SK-N-SH (cell line): ENCODE measurements around the gene ERMARD. TPM values are rescaled to one million over a fixed set of nuclear protein-coding genes. Genes with fewer than 3 reads are reported as not detected.

Source experiments
- CTCF ChIA-PET: fragments of 300-600, 350-600 bp; formaldehyde crosslinking; extraction: SDS; loops from one replicate; lab custom pipeline; 2021; lab: Yijun Ruan, JAX
- POLR2A ChIA-PET: fragments of 350-600 bp; sonication (Branson Sonifier 250); formaldehyde crosslinking; extraction: SDS; loops from one replicate; lab custom pipeline; 2020; ENCODE audit warnings: antibody characterized with exemption, inconsistent platforms; lab: Yijun Ruan, JAX
- DNase-seq: peaks from one replicate; pipeline ENCODE4 v3.0.0; 2012
- H2AFZ ChIP-seq: fragments of 200-600 bp; sonication (generic); 2 replicates; pipeline ENCODE4 v1.8.1; 2016; ENCODE audit warnings: antibody characterized with exemption, mild to moderate bottlenecking, low read depth
- H3F3A ChIP-seq: fragments of 200-600 bp; sonication (generic); replicated peaks from 2 replicates; pipeline ENCODE3; 2016; ENCODE audit warnings: antibody characterized with exemption, mild to moderate bottlenecking; ENCODE audit not compliant: insufficient read depth
- H3K27ac ChIP-seq, 2 experiments: fragments of 200-500 bp in 1 of 2; fragments of 200-600 bp in 1 of 2; sonication (Bioruptor generic) in 1 of 2; sonication (generic), shearing (Covaris generic) in 1 of 2; 2 replicates each; pipeline versions ENCODE4 v1.5.1 to v1.6.1; 2014 to 2016; ENCODE audit warnings: low read depth in 2 of 2, inconsistent platforms in 1 of 2, low read length in 1 of 2, mild to moderate bottlenecking in 1 of 2, mixed read lengths in 1 of 2
- H3K27me3 ChIP-seq: fragments of 200-600 bp; sonication (generic), shearing (Covaris generic); 2 replicates; pipeline ENCODE4 v1.6.1; 2016; ENCODE audit warnings: mixed run types; ENCODE audit not compliant: insufficient read depth
- H3K36me3 ChIP-seq, 2 experiments: fragments of 200-500 bp in 1 of 2; fragments of 200-600 bp in 1 of 2; sonication (Bioruptor generic) in 1 of 2; sonication (generic) in 1 of 2; replicated peaks in 1 of 2; 2 replicates each; pipeline versions ENCODE3 to v1.5.1; 2014 to 2016; ENCODE audit warnings: low read length in 1 of 2, mild to moderate bottlenecking in 1 of 2; ENCODE audit not compliant: insufficient read depth in 2 of 2, control insufficient read depth in 1 of 2
- H3K4me1 ChIP-seq, 2 experiments: fragments of 200-500 bp in 1 of 2; fragments of 200-600 bp in 1 of 2; sonication (Bioruptor generic) in 1 of 2; sonication (generic), shearing (Covaris generic) in 1 of 2; 2 replicates each; pipeline versions ENCODE4 v1.5.1 to v1.6.1; 2014 to 2016; ENCODE audit warnings: low read depth in 1 of 2, low read length in 1 of 2, mixed run types in 1 of 2; ENCODE audit not compliant: insufficient read depth in 2 of 2, control insufficient read depth in 1 of 2
- H3K4me2 ChIP-seq: fragments of 200-600 bp; sonication (generic), shearing (Covaris generic); 2 replicates; pipeline ENCODE4 v1.6.1; 2017; ENCODE audit warnings: mixed run types
- H3K4me3 ChIP-seq, 2 experiments: fragments of 200-500 bp in 1 of 2; fragments of 200-600 bp in 1 of 2; sonication (Bioruptor generic) in 1 of 2; sonication (generic), shearing (Covaris generic) in 1 of 2; 2 replicates each; pipeline versions ENCODE4 v1.5.1 to v1.8.1; 2014 to 2016; ENCODE audit warnings: low read depth in 2 of 2, inconsistent platforms in 1 of 2, low read length in 1 of 2, mild to moderate bottlenecking in 1 of 2, mixed read lengths in 1 of 2, moderate library complexity in 1 of 2
- H3K79me2 ChIP-seq: fragments of 200-600 bp; sonication (generic); 2 replicates; pipeline ENCODE4 v1.8.1; 2017; ENCODE audit warnings: mild to moderate bottlenecking; ENCODE audit not compliant: insufficient read depth
- H3K9ac ChIP-seq: fragments of 200-600 bp; sonication (generic); 2 replicates; pipeline ENCODE4 v1.6.1; 2017; ENCODE audit warnings: mixed run types
- H3K9me2 ChIP-seq: fragments of 200-600 bp; sonication (generic); 2 replicates; pipeline ENCODE4 v1.6.1; 2017; ENCODE audit warnings: mixed run types
- H3K9me3 ChIP-seq: fragments of 200-600 bp; sonication (generic); 2 replicates; pipeline ENCODE4 v1.6.1; 2017; ENCODE audit warnings: mixed run types, mild to moderate bottlenecking, moderate library complexity
- H4K20me1 ChIP-seq: fragments of 200-600 bp; sonication (generic); 2 replicates; pipeline ENCODE4 v1.6.1; 2017; ENCODE audit warnings: mild to moderate bottlenecking, mixed run types; ENCODE audit not compliant: insufficient read depth
- CHD2 ChIP-seq: fragments of 150-350 bp; IDR thresholded peaks from 2 replicates; pipeline ENCODE4 v1.6.1; 2018; ENCODE audit warnings: low read length; ENCODE audit not compliant: partially characterized antibody
- ELF1 ChIP-seq: IDR thresholded peaks from 2 replicates; pipeline ENCODE4 v1.4.0; 2012
- EZH2phosphoT487 ChIP-seq: fragments of 200-600 bp; sonication (generic); IDR thresholded peaks from 2 replicates; pipeline ENCODE4 v1.6.1; 2017; ENCODE audit warnings: low read depth, mixed run types, mild to moderate bottlenecking, antibody characterized with exemption, moderate library complexity, borderline replicate concordance
- FOSL2 ChIP-seq: IDR thresholded peaks from 2 replicates; pipeline ENCODE4 v1.4.0; 2012; ENCODE audit warnings: low read depth, mild to moderate bottlenecking, moderate library complexity, borderline replicate concordance
- MEF2A ChIP-seq: IDR thresholded peaks from 2 replicates; pipeline ENCODE4 v1.4.0; 2012; ENCODE audit warnings: low read depth, borderline replicate concordance
- MXI1 ChIP-seq: IDR thresholded peaks from 2 replicates; pipeline ENCODE4 v1.6.1; 2012; ENCODE audit warnings: mild to moderate bottlenecking, low read depth, low read length, improper control_type of control experiment
- NFIC ChIP-seq: IDR thresholded peaks from 2 replicates; pipeline ENCODE4 v1.4.0; 2012; ENCODE audit warnings: borderline replicate concordance
- POLR2AphosphoS5 ChIP-seq: IDR thresholded peaks from 2 replicates; pipeline ENCODE4 v1.6.1; 2012; ENCODE audit warnings: low read depth, low read length
- RAD21 ChIP-seq: IDR thresholded peaks from 2 replicates; pipeline ENCODE4 v1.6.1; 2012; ENCODE audit warnings: mild to moderate bottlenecking, low read length
- RFX5 ChIP-seq: IDR thresholded peaks from 2 replicates; pipeline ENCODE4 v1.6.1; 2012; ENCODE audit warnings: mild to moderate bottlenecking, improper control_type of control experiment, low read length
- RXRA ChIP-seq: IDR thresholded peaks from 2 replicates; pipeline ENCODE4 v1.4.0; 2012; ENCODE audit warnings: low read depth, mild to moderate bottlenecking, borderline replicate concordance
- SIN3A ChIP-seq: IDR thresholded peaks from 2 replicates; pipeline ENCODE4 v1.6.1; 2012; ENCODE audit warnings: low read depth, mild to moderate bottlenecking, low read length, moderate library complexity, borderline replicate concordance
- TEAD4 ChIP-seq: IDR thresholded peaks from 2 replicates; pipeline ENCODE4 v1.4.0; 2012; ENCODE audit warnings: mild to moderate bottlenecking, borderline replicate concordance; ENCODE audit not compliant: insufficient read depth
- USF1 ChIP-seq: IDR thresholded peaks from 2 replicates; pipeline ENCODE4 v1.4.0; 2012; ENCODE audit warnings: low read depth, borderline replicate concordance
- USF2 ChIP-seq: fragments of 150-350 bp; IDR thresholded peaks from 2 replicates; pipeline ENCODE4 v1.6.1; 2017; ENCODE audit warnings: antibody characterized with exemption, low read length, low read depth, borderline replicate concordance
- YY1 ChIP-seq: IDR thresholded peaks from 2 replicates; pipeline ENCODE4 v1.4.0; 2012; ENCODE audit warnings: low read depth, mild to moderate bottlenecking
- WGBS: methylation state at CpG from one replicate; pipeline ENCODE4 v1.1.6; 2017; ENCODE audit warnings: low lambda C conversion rate; 5-methylcytosine and 5-hydroxymethylcytosine counted together
- polyA plus RNA-seq, 3 experiments: library from polyadenylated mRNA; depleted of rRNA; stranded (reverse); fragments of >200 nt; gene quantifications; 2 replicates each; pipeline ENCODE4 v1.2.3, GENCODE V29; 2012
- TF ChIP-seq, protein P1 (sequence below): IDR thresholded peaks from 2 replicates; pipeline ENCODE4 v1.4.0; 2012; ENCODE audit warnings: low read depth

ERMARD gene
- polyA plus RNA-seq, 1 of the 3 experiments (the other 2 are of a cell fraction), result 43.2 TPM

GRCh38 chr6:169745405-169745804, 6.0 kb upstream of the ERMARD start:
- H3K9ac ChIP-seq, result no peak overlapping the region
- no peak overlapping the region for H3K4me2 ChIP-seq
- no peaks in the 10 kb centered on the region for H3K9me2 ChIP-seq
- WGBS, result 71% methylated on average over 3 of the region's 3 CpGs
- H3K27ac ChIP-seq, result no peak overlapping the region
- POLR2A ChIA-PET, result no interaction called here
- H4K20me1 ChIP-seq, result no peaks in the 10 kb centered on the region
- H3K36me3 ChIP-seq, result peaks cover 4 to 21% of the 10 kb centered on the region in 2 experiments
- CTCF ChIA-PET, result no interaction called here
- 0 out of 2 replicates have a peak, but pooled peaks cover 5% of the 10 kb centered on the region for H3K9me3 ChIP-seq
- no peak overlapping the region for H2AFZ ChIP-seq
- no peaks in the 10 kb centered on the region for H3K27me3 ChIP-seq
- H3K4me1 ChIP-seq, result peaks cover 0 to 6% of the 10 kb centered on the region in 2 experiments; a peak in 2 of 4 replicates
- no peak overlapping the region for H3K4me3 ChIP-seq
- no peak for DNase-seq
- no peaks in the 10 kb centered on the region for H3F3A ChIP-seq
- peaks cover 15% of the 10 kb centered on the region for H3K79me2 ChIP-seq
- TF ChIP-seq, protein P1, sequence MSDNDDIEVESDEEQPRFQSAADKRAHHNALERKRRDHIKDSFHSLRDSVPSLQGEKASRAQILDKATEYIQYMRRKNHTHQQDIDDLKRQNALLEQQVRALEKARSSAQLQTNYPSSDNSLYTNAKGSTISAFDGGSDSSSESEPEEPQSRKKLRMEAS, result no peak
- no peak for TF ChIP-seq USF1
- TF ChIP-seq NFIC, result no peak
- no peak for TF ChIP-seq FOSL2
- no peak for TF ChIP-seq YY1
- TF ChIP-seq TEAD4, result no peak
- no peak for TF ChIP-seq POLR2AphosphoS5

- Histone ChIP-seq H3K4me1 (peaks cover 0 to 7% of the 10 kb centered on the region in 2 experiments; a peak in 2 of 4 replicates), H3K27ac (no peak overlapping the region), H3K9ac (no peak overlapping the region), H3K9me2 (no peaks in the 10 kb centered on the region), H3K79me2 (peaks cover 25% of the 10 kb centered on the region), H3K4me2 (no peak overlapping the region), H3K36me3 (peaks cover 4 to 21% of the 10 kb centered on the region in 2 experiments), H3K4me3 (no peak overlapping the region)
- DNase-seq, result no peak
- CTCF ChIA-PET, result no interaction called here
- TF ChIP-seq CHD2, result no peak
- TF ChIP-seq MXI1, result no peak
- no peak for TF ChIP-seq SIN3A
- TF ChIP-seq RFX5, result no peak
- TF ChIP-seq FOSL2, result no peak
- TF ChIP-seq RXRA, result no peak
- no peak for TF ChIP-seq ELF1
- no peak for TF ChIP-seq RAD21
- no peak for TF ChIP-seq MEF2A
- no peak for TF ChIP-seq EZH2phosphoT487
- TF ChIP-seq YY1, result no peak
- TF ChIP-seq POLR2AphosphoS5, result no peak
- TF ChIP-seq USF2, result no peak
- TF ChIP-seq, all 33 proteins: peak for 0
- Histone ChIP-seq H4K20me1 (no peaks in the 10 kb centered on the region), H2AFZ (no peak overlapping the region), H3K9me3 (0 out of 2 replicates have a peak, but pooled peaks cover 5% of the 10 kb centered on the region), H3F3A (no peaks in the 10 kb centered on the region), H3K27me3 (no peaks in the 10 kb centered on the region)
- POLR2A ChIA-PET, result no interaction called here
- WGBS, result 94% methylated on average over 1 of the region's 1 CpG
Measured at GRCh38 chr6:169746556-169746955, 4.9 kb upstream of the ERMARD start.
